ENCODE results near the gene RAVER2. TPM values are rescaled to one million over a fixed set of nuclear protein-coding genes. Genes with fewer than 3 reads are reported as not detected.

Gene RAVER2
- total RNA-seq, 1 experiment from 2014 or later: 15.1 TPM

- no TSS peak for BruUV-seq (replicated peaks)
- Histone ChIP-seq H3K4me1 (ENCODE audit: control insufficient read depth, insufficient read depth, low read length) (peaks cover 3% of the 10 kb centered on the region; the same call in 1 of the 2 replicates), H3K4me3 (ENCODE audit: low read depth in 2 of 2, low read length in 2 of 2) (no peak overlapping the region), H3K36me3 (ENCODE audit: control insufficient read depth, insufficient read depth, low read length) (peaks cover 8% of the 10 kb centered on the region), H3K9me3 (ENCODE audit: control insufficient read depth, insufficient read depth, low read depth, low read length) (no peaks in the 10 kb centered on the region), H3K27me3 (ENCODE audit: control insufficient read depth, insufficient read depth, low read length) (no peaks in the 10 kb centered on the region), H3K27ac (ENCODE audit: low read length) (no peak overlapping the region)
- intact Hi-C loops (cut with micrococcal nuclease; ENCODE audit: unreplicated experiment): no loop called here
- in situ Hi-C loops (cut with HindIII; ENCODE audit: low pct_unique_long_range_greater_than_20kb, low sequenced_read_pairs): no loop called here
- POLR2A ChIA-PET: interaction anchor here (0.6 kb wide), 1 partner anchor 106 kb away, joined by 12 read pairs; no protein-coding TSS in a partner anchor
- ATAC-seq (no peak), DNase-seq (ENCODE audit: low read depth, low spot score) (no peak)
- TF ChIP-seq, protein P1, sequence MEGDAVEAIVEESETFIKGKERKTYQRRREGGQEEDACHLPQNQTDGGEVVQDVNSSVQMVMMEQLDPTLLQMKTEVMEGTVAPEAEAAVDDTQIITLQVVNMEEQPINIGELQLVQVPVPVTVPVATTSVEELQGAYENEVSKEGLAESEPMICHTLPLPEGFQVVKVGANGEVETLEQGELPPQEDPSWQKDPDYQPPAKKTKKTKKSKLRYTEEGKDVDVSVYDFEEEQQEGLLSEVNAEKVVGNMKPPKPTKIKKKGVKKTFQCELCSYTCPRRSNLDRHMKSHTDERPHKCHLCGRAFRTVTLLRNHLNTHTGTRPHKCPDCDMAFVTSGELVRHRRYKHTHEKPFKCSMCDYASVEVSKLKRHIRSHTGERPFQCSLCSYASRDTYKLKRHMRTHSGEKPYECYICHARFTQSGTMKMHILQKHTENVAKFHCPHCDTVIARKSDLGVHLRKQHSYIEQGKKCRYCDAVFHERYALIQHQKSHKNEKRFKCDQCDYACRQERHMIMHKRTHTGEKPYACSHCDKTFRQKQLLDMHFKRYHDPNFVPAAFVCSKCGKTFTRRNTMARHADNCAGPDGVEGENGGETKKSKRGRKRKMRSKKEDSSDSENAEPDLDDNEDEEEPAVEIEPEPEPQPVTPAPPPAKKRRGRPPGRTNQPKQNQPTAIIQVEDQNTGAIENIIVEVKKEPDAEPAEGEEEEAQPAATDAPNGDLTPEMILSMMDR (IDR thresholded peaks at IDR 0.05): no peak
- TF ChIP-seq, protein P2, sequence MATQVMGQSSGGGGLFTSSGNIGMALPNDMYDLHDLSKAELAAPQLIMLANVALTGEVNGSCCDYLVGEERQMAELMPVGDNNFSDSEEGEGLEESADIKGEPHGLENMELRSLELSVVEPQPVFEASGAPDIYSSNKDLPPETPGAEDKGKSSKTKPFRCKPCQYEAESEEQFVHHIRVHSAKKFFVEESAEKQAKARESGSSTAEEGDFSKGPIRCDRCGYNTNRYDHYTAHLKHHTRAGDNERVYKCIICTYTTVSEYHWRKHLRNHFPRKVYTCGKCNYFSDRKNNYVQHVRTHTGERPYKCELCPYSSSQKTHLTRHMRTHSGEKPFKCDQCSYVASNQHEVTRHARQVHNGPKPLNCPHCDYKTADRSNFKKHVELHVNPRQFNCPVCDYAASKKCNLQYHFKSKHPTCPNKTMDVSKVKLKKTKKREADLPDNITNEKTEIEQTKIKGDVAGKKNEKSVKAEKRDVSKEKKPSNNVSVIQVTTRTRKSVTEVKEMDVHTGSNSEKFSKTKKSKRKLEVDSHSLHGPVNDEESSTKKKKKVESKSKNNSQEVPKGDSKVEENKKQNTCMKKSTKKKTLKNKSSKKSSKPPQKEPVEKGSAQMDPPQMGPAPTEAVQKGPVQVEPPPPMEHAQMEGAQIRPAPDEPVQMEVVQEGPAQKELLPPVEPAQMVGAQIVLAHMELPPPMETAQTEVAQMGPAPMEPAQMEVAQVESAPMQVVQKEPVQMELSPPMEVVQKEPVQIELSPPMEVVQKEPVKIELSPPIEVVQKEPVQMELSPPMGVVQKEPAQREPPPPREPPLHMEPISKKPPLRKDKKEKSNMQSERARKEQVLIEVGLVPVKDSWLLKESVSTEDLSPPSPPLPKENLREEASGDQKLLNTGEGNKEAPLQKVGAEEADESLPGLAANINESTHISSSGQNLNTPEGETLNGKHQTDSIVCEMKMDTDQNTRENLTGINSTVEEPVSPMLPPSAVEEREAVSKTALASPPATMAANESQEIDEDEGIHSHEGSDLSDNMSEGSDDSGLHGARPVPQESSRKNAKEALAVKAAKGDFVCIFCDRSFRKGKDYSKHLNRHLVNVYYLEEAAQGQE (IDR thresholded peaks at IDR 0.05; ENCODE audit: insufficient read depth in 1 of 2, low read depth in 2 of 2, low read length in 1 of 2): no peak
- no peak for TF ChIP-seq POLR2AphosphoS5 (IDR thresholded peaks at IDR 0.05; ENCODE audit: low read depth, low read length)
- TF ChIP-seq SIN3A (IDR thresholded peaks at IDR 0.05; ENCODE audit: borderline replicate concordance, insufficient read depth, low read depth, low read length): no peak
- TF ChIP-seq TCF7L2 (IDR thresholded peaks at IDR 0.05; ENCODE audit: low read depth, low read length): no peak
- CTCF ChIA-PET: no interaction called here
Measured at GRCh38 chr1:64864018-64864940, 119.4 kb downstream of the RAVER2 start.

DNA sequence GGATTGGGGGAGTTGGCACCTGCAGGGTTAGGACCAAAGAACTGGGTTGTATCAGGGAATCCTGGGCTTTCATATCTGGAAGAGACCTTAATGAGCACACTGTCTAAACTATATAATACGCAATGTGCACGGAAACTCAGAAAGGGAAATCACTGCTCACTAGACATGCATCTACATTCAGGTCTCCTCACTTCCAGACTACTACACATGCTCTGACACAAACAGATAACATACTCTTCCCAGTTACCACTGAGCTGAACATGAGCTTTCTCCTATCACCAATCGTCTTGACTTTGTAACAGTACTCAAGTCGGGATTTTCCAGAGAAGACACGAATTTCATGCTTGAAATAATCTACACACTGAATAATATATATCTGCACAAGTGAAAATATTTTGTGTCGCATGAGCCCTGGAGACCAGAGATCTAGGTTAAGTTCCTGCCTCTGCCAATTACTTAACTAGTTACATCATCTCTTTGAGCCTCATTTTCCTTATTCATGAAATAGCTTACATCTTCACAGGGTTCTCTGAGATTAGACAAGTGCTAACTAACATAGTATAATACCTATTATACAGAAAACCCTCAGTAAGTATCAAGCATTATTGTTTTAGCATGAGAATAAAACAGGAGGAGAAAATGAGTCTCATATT, 120.4 kb downstream of the RAVER2 start:
- in situ Hi-C loops (cut with HindIII; ENCODE audit: low pct_unique_long_range_greater_than_20kb, low sequenced_read_pairs): no loop called here
- BruUV-seq (replicated peaks): no TSS peak

More for the DNA sequence above, 120.4 kb downstream of the RAVER2 start:
- Histone ChIP-seq H3K4me3 (ENCODE audit: low read depth in 2 of 2, low read length in 2 of 2) (no peak overlapping the region), H3K36me3 (ENCODE audit: control insufficient read depth, insufficient read depth, low read length) (peaks cover 8% of the 10 kb centered on the region), H3K9me3 (ENCODE audit: control insufficient read depth, insufficient read depth, low read depth, low read length) (no peaks in the 10 kb centered on the region), H3K27ac (ENCODE audit: low read length) (no peak overlapping the region), H3K4me1 (ENCODE audit: control insufficient read depth, insufficient read depth, low read length) (peaks cover 3% of the 10 kb centered on the region; the same call in 1 of the 2 replicates), H3K27me3 (ENCODE audit: control insufficient read depth, insufficient read depth, low read length) (no peaks in the 10 kb centered on the region)
- ATAC-seq (no peak), DNase-seq (ENCODE audit: low read depth, low spot score) (no peak)
- TF ChIP-seq, protein P2 (IDR thresholded peaks at IDR 0.05; ENCODE audit: insufficient read depth in 1 of 2, low read depth in 2 of 2, low read length in 1 of 2): no peak
- TF ChIP-seq POLR2AphosphoS5 (IDR thresholded peaks at IDR 0.05; ENCODE audit: low read depth, low read length): no peak
- TF ChIP-seq SIN3A (IDR thresholded peaks at IDR 0.05; ENCODE audit: borderline replicate concordance, insufficient read depth, low read depth, low read length): no peak
- no peak for TF ChIP-seq TCF7L2 (IDR thresholded peaks at IDR 0.05; ENCODE audit: low read depth, low read length)
- POLR2A ChIA-PET: no interaction called here
- CTCF ChIA-PET: no interaction called here
- intact Hi-C loops (cut with micrococcal nuclease; ENCODE audit: unreplicated experiment): no loop called here
